22Rv1 (cell line): ENCODE data around the gene PUM2.

ENCODE experiments used
- ZFX ChIP-seq: fragments of 450-650 bp; IDR thresholded peaks from 2 replicates; pipeline ENCODE4 v1.6.1; 2017; ENCODE audit warnings: antibody characterized with exemption, borderline replicate concordance
- TF ChIP-seq, protein P1 (sequence below): fragments of 450-650 bp; IDR thresholded peaks from 2 replicates; pipeline ENCODE4 v1.5.1; 2017; ENCODE audit warnings: mild to moderate bottlenecking

DNA sequence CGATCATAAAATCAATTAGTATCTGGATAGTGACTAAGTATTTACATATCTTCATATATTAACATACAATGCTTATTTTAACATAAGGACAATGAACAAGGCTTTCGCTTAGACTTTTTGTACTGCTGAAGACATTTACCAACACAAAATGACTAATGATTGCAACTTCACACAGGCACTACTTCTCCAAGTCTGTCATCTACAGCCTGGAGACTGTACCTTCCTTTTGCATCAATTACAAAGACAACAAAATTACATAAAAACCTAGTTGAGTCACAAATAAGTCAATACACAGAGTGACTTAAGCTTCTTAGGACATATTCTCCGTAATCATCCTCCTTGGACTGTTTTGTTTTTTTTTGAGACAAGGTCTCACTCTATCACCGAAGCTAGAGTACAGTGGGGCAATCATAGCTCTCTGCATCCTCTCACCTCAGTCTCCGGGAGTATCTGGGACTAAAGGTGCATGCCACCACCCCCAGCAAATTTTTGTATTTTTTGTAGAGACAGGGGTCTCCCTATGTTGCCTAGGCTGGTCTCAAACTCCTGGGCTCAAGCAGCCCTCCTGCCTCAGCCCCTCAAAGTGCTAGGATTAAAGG lies 15.9 kb downstream of the PUM2 start:
- TF ChIP-seq, protein P1, sequence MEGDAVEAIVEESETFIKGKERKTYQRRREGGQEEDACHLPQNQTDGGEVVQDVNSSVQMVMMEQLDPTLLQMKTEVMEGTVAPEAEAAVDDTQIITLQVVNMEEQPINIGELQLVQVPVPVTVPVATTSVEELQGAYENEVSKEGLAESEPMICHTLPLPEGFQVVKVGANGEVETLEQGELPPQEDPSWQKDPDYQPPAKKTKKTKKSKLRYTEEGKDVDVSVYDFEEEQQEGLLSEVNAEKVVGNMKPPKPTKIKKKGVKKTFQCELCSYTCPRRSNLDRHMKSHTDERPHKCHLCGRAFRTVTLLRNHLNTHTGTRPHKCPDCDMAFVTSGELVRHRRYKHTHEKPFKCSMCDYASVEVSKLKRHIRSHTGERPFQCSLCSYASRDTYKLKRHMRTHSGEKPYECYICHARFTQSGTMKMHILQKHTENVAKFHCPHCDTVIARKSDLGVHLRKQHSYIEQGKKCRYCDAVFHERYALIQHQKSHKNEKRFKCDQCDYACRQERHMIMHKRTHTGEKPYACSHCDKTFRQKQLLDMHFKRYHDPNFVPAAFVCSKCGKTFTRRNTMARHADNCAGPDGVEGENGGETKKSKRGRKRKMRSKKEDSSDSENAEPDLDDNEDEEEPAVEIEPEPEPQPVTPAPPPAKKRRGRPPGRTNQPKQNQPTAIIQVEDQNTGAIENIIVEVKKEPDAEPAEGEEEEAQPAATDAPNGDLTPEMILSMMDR: no peak
- TF ChIP-seq ZFX: no peak
